WTC11 (cell line): ENCODE measurements around the gene ZNRF1. TPM values are rescaled to one million over a fixed set of nuclear protein-coding genes. Genes with fewer than 3 reads are reported as not detected.

ENCODE experiments used
- ATAC-seq: fragments of 200-7000 bp; cut with Tn5 transposase; 2 replicates; pipeline ENCODE4 v1.10.0; 2021; ENCODE audit warnings: mild to moderate bottlenecking, moderate library complexity
- CTCF ChIA-PET: fragments of 300-600 bp; sonication (Branson Sonifier 250); formaldehyde crosslinking; loops from one replicate; lab custom pipeline; 2021; ENCODE audit warnings: antibody characterized with exemption; lab: Charles Lee
- POLR2A ChIA-PET: fragments of 350-600 bp; sonication (Branson Sonifier 250); formaldehyde crosslinking; loops from one replicate; lab custom pipeline; 2021; ENCODE audit warnings: antibody characterized with exemption; lab: Charles Lee
- DNase-seq: peaks from one replicate; pipeline ENCODE4 v3.0.0; 2021; ENCODE audit warnings: low spot score
- H3K27ac Mint-ChIP-seq: 2 replicates; pipeline ENCODE4 v1.8.0; 2021; ENCODE audit warnings: mixed read lengths
- H3K27me3 Mint-ChIP-seq: 2 replicates; pipeline ENCODE4 v1.8.0; 2021; ENCODE audit warnings: low read depth, mild to moderate bottlenecking, moderate library complexity, mixed read lengths
- H3K36me3 Mint-ChIP-seq: 2 replicates; pipeline ENCODE4 v1.8.0; 2021; ENCODE audit warnings: mixed read lengths
- H3K4me1 Mint-ChIP-seq: 2 replicates; pipeline ENCODE4 v1.8.0; 2022; ENCODE audit warnings: mixed read lengths
- H3K4me3 Mint-ChIP-seq: 2 replicates; pipeline ENCODE4 v1.8.0; 2021; ENCODE audit warnings: mild to moderate bottlenecking, moderate library complexity, mixed read lengths
- H3K9me3 Mint-ChIP-seq: 2 replicates; pipeline ENCODE4 v1.8.0; 2021; ENCODE audit warnings: mixed read lengths
- ATF3 ChIP-seq: sonication (generic); formaldehyde crosslinking; conservative IDR thresholded peaks from 2 replicates; pipeline ENCODE4 v1.8.1; 2022; ENCODE audit warnings: mild to moderate bottlenecking, missing genetic modification reagents
- CREB1 ChIP-seq: sonication (generic); formaldehyde crosslinking; IDR thresholded peaks from 2 replicates; pipeline ENCODE4 v1.8.0; 2023; ENCODE audit warnings: mild to moderate bottlenecking, missing genetic modification reagents
- ESRRA ChIP-seq: sonication (generic); formaldehyde crosslinking; IDR thresholded peaks from 2 replicates; pipeline ENCODE4 v1.8.1; 2022; ENCODE audit warnings: mild to moderate bottlenecking, missing genetic modification reagents, borderline replicate concordance
- GTF2I ChIP-seq: fragments of 250-450 bp; sonication (Bioruptor Pico); conservative IDR thresholded peaks from 2 replicates; pipeline ENCODE4 v1.4.0; 2021; ENCODE audit warnings: mild to moderate bottlenecking
- HMGA2 ChIP-seq: fragments of 250-450 bp; sonication (Bioruptor Pico); IDR thresholded peaks from 2 replicates; pipeline ENCODE4 v1.4.0; 2021; ENCODE audit warnings: mild to moderate bottlenecking, moderate library complexity
- JAZF1 ChIP-seq: fragments of 250-450 bp; sonication (Bioruptor Pico); IDR thresholded peaks from 2 replicates; pipeline ENCODE4 v1.9.0; 2021; ENCODE audit warnings: moderate library complexity, mild to moderate bottlenecking, inconsistent platforms
- PREB ChIP-seq: sonication (generic); formaldehyde crosslinking; IDR thresholded peaks from 2 replicates; pipeline ENCODE4 v1.8.1; 2022; ENCODE audit warnings: mild to moderate bottlenecking, missing genetic modification reagents, moderate library complexity, borderline replicate concordance
- SOX15 ChIP-seq: fragments of 250-450 bp; sonication (Bioruptor Pico); IDR thresholded peaks from 2 replicates; pipeline ENCODE4 v1.9.0; 2021; ENCODE audit warnings: mild to moderate bottlenecking
- TCF7 ChIP-seq: sonication (generic); formaldehyde crosslinking; IDR thresholded peaks from 2 replicates; pipeline ENCODE4 v1.8.0; 2022; ENCODE audit warnings: mild to moderate bottlenecking, low read depth, missing genetic modification reagents, moderate library complexity
- USF2 ChIP-seq: sonication (generic); formaldehyde crosslinking; IDR thresholded peaks from 2 replicates; pipeline ENCODE4 v1.8.1; 2023; ENCODE audit warnings: mild to moderate bottlenecking, missing genetic modification reagents, moderate library complexity
- ZNF281 ChIP-seq: sonication (generic); formaldehyde crosslinking; IDR thresholded peaks from 2 replicates; pipeline ENCODE4 v1.8.0; 2023; ENCODE audit warnings: mild to moderate bottlenecking, missing genetic modification reagents
- ZNF396 ChIP-seq: fragments of 250-450 bp; sonication (Bioruptor Pico); IDR thresholded peaks from 2 replicates; pipeline ENCODE4 v1.8.0; 2021; ENCODE audit warnings: mild to moderate bottlenecking, moderate library complexity, borderline replicate concordance
- ZNF532 ChIP-seq: fragments of 250-450 bp; sonication (Bioruptor Pico); IDR thresholded peaks from 2 replicates; pipeline ENCODE4 v1.9.0; 2021; ENCODE audit warnings: mild to moderate bottlenecking, borderline replicate concordance
- total RNA-seq: library from RNA; stranded (reverse); gene quantifications from 3 replicates; pipeline ENCODE4 v1.2.3, GENCODE V29; 2021

The ZNRF1 gene
- total RNA-seq, 1 experiment from 2014 or later = 47.6 TPM

GRCh38 chr16:75118943-75119539 lies 120.2 kb downstream of the ZNRF1 start (continued):
- TF ChIP-seq ZNF281 = no peak
- TF ChIP-seq JAZF1 (CRISPR knock-in tag) = no peak

GRCh38 chr16:75120253-75120652 lies 121.4 kb downstream of the ZNRF1 start:
- ChIA-PET CTCF (interaction anchor here (1.4 to 5.4 kb wide), 2 partner anchors 10 to 58 kb away, joined by 5 to 36 read pairs; no protein-coding TSS in a partner anchor), POLR2A (interaction anchor here (0.7 kb wide), 1 partner anchor 116 kb away, joined by 4 read pairs; no protein-coding TSS in a partner anchor)
- TF ChIP-seq ESRRA (CRISPR knock-in tag) (no peak), ZNF396 (CRISPR knock-in tag) (no peak), ZNF532 (CRISPR knock-in tag) (no peak), CREB1 (no peak), ATF3 (CRISPR knock-in tag) (no peak), GTF2I (CRISPR knock-in tag) (no peak), PREB (no peak)
- Mint-ChIP-seq H3K4me3 (no peak overlapping the region), H3K27me3 (no peaks in the 10 kb centered on the region), H3K36me3 (peaks cover 15% of the 10 kb centered on the region), H3K9me3 (peaks cover 19% of the 10 kb centered on the region), H3K27ac (peak overlapping the region; percentile 82), H3K4me1 (peaks cover 39% of the 10 kb centered on the region)
- ATAC-seq (no peak), DNase-seq (no peak)

GRCh38 chr16:75121949-75122568 lies 123.2 kb downstream of the ZNRF1 start:
- ChIA-PET POLR2A (no interaction called here), CTCF (interaction anchor here (0.6 to 5.4 kb wide), 4 partner anchors 9 to 58 kb away, joined by 4 to 36 read pairs (median 6); no protein-coding TSS in a partner anchor)
- ATAC-seq (no peak), DNase-seq (no peak)
- Mint-ChIP-seq H3K9me3 (peaks cover 24% of the 10 kb centered on the region), H3K4me3 (no peak overlapping the region), H3K27me3 (no peaks in the 10 kb centered on the region), H3K27ac (no peak overlapping the region; the same call in 1 of the 2 replicates), H3K4me1 (peaks cover 28% of the 10 kb centered on the region), H3K36me3 (peaks cover 21% of the 10 kb centered on the region)
- TF ChIP-seq HMGA2 (CRISPR knock-in tag) (no peak), SOX15 (CRISPR knock-in tag) (no peak), USF2 (no peak), TCF7 (CRISPR knock-in tag) (no peak)
